Liver (tissue), 9 donors: ENCODE measurements around the gene TMEM9B. TPM values are rescaled to one million over a fixed set of nuclear protein-coding genes. Genes with fewer than 3 reads are reported as not detected.

Experiments
- DNase-seq: peaks from one replicate; pipeline ENCODE4 v3.0.0-alpha.2; 2017; ENCODE audit warnings: low spot score
- H3K27ac ChIP-seq, 2 donors: one replicate each; pipeline ENCODE4 v1.7.0; 2013; ENCODE audit warnings: inconsistent platforms in 2 of 2, low read length in 2 of 2, control low read depth in 1 of 2, low read depth in 1 of 2, mild to moderate bottlenecking in 1 of 2
- H3K27me3 ChIP-seq, 4 donors: one replicate each; pipeline versions ENCODE4 v1.6.1 to v1.7.0; 2013; ENCODE audit warnings: low read length in 3 of 4, inconsistent platforms in 1 of 4, mild to moderate bottlenecking in 1 of 4, moderate library complexity in 1 of 4; ENCODE audit not compliant: control insufficient read depth in 4 of 4, insufficient read depth in 4 of 4
- H3K36me3 ChIP-seq, 4 donors: one replicate each; pipeline versions ENCODE4 v1.6.1 to v1.7.0; 2013; ENCODE audit warnings: low read length in 3 of 4, mild to moderate bottlenecking in 3 of 4, low read depth in 1 of 4, moderate library complexity in 1 of 4; ENCODE audit not compliant: control insufficient read depth in 4 of 4, insufficient read depth in 3 of 4
- H3K4me1 ChIP-seq, 4 donors: one replicate each; pipeline versions ENCODE4 v1.6.1 to v1.7.0; 2013; ENCODE audit warnings: low read length in 3 of 4, mild to moderate bottlenecking in 3 of 4, moderate library complexity in 1 of 4; ENCODE audit not compliant: control insufficient read depth in 4 of 4, insufficient read depth in 4 of 4
- H3K4me3 ChIP-seq, 3 donors: one replicate each; pipeline versions ENCODE4 v1.6.1 to v1.7.0; 2013; ENCODE audit warnings: low read length in 3 of 3, control low read depth in 1 of 3, low read depth in 1 of 3, mild to moderate bottlenecking in 1 of 3
- H3K9ac ChIP-seq, 2 donors: one replicate each; pipeline ENCODE4 v1.7.0; 2013; ENCODE audit warnings: low read length in 2 of 2, mild to moderate bottlenecking in 2 of 2, moderate library complexity in 2 of 2, control low read depth in 1 of 2, low read depth in 1 of 2
- H3K9me3 ChIP-seq, 4 donors: one replicate each; pipeline versions ENCODE4 v1.6.1 to v1.7.0; 2013; ENCODE audit warnings: low read length in 3 of 4; ENCODE audit not compliant: control insufficient read depth in 4 of 4
- EGR1 ChIP-seq, 2 donors: IDR thresholded peaks; 2 replicates each; pipeline ENCODE4 v1.6.1; 2016 to 2018; ENCODE audit warnings: antibody characterized with exemption in 2 of 2, low read depth in 2 of 2
- FOXA1 ChIP-seq: IDR thresholded peaks from 2 replicates; pipeline ENCODE4 v1.6.1; 2016; ENCODE audit warnings: antibody characterized with exemption
- FOXA2 ChIP-seq: IDR thresholded peaks from 2 replicates; pipeline ENCODE4 v1.6.1; 2016; ENCODE audit warnings: antibody characterized with exemption
- GABPA ChIP-seq, 2 donors: IDR thresholded peaks in 1 of 2; conservative IDR thresholded peaks in 1 of 2; 2 replicates each; pipeline ENCODE4 v1.6.1; 2016; ENCODE audit warnings: antibody characterized with exemption in 2 of 2, mild to moderate bottlenecking in 1 of 2, moderate library complexity in 1 of 2
- HNF4A ChIP-seq, 2 donors: conservative IDR thresholded peaks; 2 replicates each; pipeline ENCODE4 v1.6.1; 2016; ENCODE audit warnings: antibody characterized with exemption in 2 of 2, mild to moderate bottlenecking in 2 of 2
- HNF4G ChIP-seq: IDR thresholded peaks from 2 replicates; pipeline ENCODE4 v1.6.1; 2016; ENCODE audit warnings: antibody characterized with exemption
- JUND ChIP-seq, 2 donors: IDR thresholded peaks; 2 replicates each; pipeline ENCODE4 v1.6.1; 2016; ENCODE audit warnings: antibody characterized with exemption in 2 of 2
- NR2F2 ChIP-seq: IDR thresholded peaks from 2 replicates; pipeline ENCODE4 v1.6.1; 2016; ENCODE audit warnings: antibody characterized with exemption
- RAD21 ChIP-seq, 2 donors: IDR thresholded peaks; 2 replicates each; pipeline ENCODE4 v1.6.1; 2016; ENCODE audit warnings: antibody characterized with exemption in 2 of 2, mild to moderate bottlenecking in 2 of 2
- RXRA ChIP-seq, 2 donors: IDR thresholded peaks; 2 replicates each; pipeline ENCODE4 v1.6.1; 2017 to 2018; ENCODE audit warnings: antibody characterized with exemption in 2 of 2, mild to moderate bottlenecking in 1 of 2
- SP1 ChIP-seq: IDR thresholded peaks from 2 replicates; pipeline ENCODE4 v1.6.1; 2018; ENCODE audit warnings: antibody characterized with exemption, mild to moderate bottlenecking
- TAF1 ChIP-seq: conservative IDR thresholded peaks from 2 replicates; pipeline ENCODE4 v1.6.1; 2016; ENCODE audit warnings: antibody characterized with exemption, mild to moderate bottlenecking
- YY1 ChIP-seq: IDR thresholded peaks from 2 replicates; pipeline ENCODE4 v1.6.1; 2016; ENCODE audit warnings: antibody characterized with exemption, mild to moderate bottlenecking
- WGBS: extraction: QIAGEN DNeasy Blood & Tissue Kit; methylation state at CpG from one replicate; pipeline ENCODE4 v1.1.7; 2013; 5-methylcytosine and 5-hydroxymethylcytosine counted together
- polyA plus RNA-seq, 2 donors: library from polyadenylated mRNA; stranded (reverse) in 1 of 2; unstranded in 1 of 2; fragments of 200-250 nt in 1 of 2; fragments of >200 nt in 1 of 2; fragmentation: Nextera tagmentation in 1 of 2; extraction: Ambion mirVana in 1 of 2; gene quantifications; one replicate each; pipeline versions ENCODE4 v1.2.1 to v1.2.3, GENCODE V29; 2013 to 2015
- total RNA-seq, 2 donors: library from RNA; depleted of rRNA; stranded (reverse); fragments of >200 nt; gene quantifications; one replicate each; pipeline ENCODE4 v1.2.3, GENCODE V29; 2014
- TF ChIP-seq, protein P1 (sequence below): IDR thresholded peaks from 2 replicates; pipeline ENCODE4 v1.6.1; 2016; ENCODE audit warnings: antibody characterized with exemption
- TF ChIP-seq, protein P2 (sequence below): IDR thresholded peaks from 2 replicates; pipeline ENCODE4 v1.6.1; 2016; ENCODE audit warnings: antibody characterized with exemption
- TF ChIP-seq, protein P3 (sequence below): fragments of 150-350 bp; IDR thresholded peaks from 2 replicates; pipeline ENCODE4 v1.5.1; 2017; ENCODE audit warnings: improper control_type of control experiment, low read depth, low read length; ENCODE audit not compliant: missing input control
- TF ChIP-seq, protein P4 (sequence below): IDR thresholded peaks from 2 replicates; pipeline ENCODE4 v1.6.1; 2016; ENCODE audit warnings: antibody characterized with exemption
- TF ChIP-seq, protein P5 (sequence below): IDR thresholded peaks from 2 replicates; pipeline ENCODE4 v1.6.1; 2016; ENCODE audit warnings: antibody characterized with exemption, mild to moderate bottlenecking
- donor health status: healthy.
- donor health status: healthy.
- donor health status: healthy.
- donor health status: healthy.
- donor health status: healthy.

Gene TMEM9B
- total and polyA plus RNA-seq, 4 donors: 17.0 to 23.9 (median 19.5) TPM

DNA sequence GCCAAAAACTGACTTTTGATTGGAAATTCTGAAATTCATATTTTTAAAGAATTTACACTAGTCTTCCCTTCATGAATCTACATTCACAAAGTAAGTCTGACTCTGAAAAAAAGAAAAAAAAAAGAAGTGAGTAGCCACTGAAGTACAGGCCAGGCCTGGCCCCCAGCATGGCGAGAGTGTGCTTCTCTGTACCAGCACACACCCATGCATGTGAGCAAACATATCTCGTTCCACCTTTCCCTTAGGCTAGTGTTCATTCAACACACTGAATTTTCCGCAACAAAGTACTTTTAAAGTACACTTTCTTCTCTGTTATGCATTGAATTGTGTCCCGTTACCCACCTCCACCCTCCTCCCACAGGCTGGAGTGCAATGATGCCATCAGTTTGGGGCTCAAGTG lies 36.0 kb downstream of the TMEM9B start:
- Histone ChIP-seq H3K36me3 (peaks cover 0 to 2% (median 0%) of the 10 kb centered on the region in 4 donors), H3K27me3 (no peaks in the 10 kb centered on the region), H3K4me3 (no peak overlapping the region), H3K27ac (no peak overlapping the region), H3K4me1 (no peaks in the 10 kb centered on the region), H3K9me3 (no peaks in the 10 kb centered on the region), H3K9ac (no peak overlapping the region)
- 96% methylated on average over 4 of the region's 4 CpGs for WGBS
- DNase-seq: no peak
- TF ChIP-seq, protein P1, sequence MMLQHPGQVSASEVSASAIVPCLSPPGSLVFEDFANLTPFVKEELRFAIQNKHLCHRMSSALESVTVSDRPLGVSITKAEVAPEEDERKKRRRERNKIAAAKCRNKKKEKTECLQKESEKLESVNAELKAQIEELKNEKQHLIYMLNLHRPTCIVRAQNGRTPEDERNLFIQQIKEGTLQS: no peak
- TF ChIP-seq SP1: no peak
- no peak for TF ChIP-seq FOXA1
- no peak for TF ChIP-seq YY1
- no peak for TF ChIP-seq RXRA (IDR thresholded peaks at IDR 0.05)
- TF ChIP-seq HNF4A (conservative IDR thresholded peaks at IDR 0.05): no peak
- TF ChIP-seq, protein P2, sequence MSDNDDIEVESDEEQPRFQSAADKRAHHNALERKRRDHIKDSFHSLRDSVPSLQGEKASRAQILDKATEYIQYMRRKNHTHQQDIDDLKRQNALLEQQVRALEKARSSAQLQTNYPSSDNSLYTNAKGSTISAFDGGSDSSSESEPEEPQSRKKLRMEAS: no peak
- no peak for TF ChIP-seq RAD21 (IDR thresholded peaks at IDR 0.05)
- TF ChIP-seq EGR1 (IDR thresholded peaks at IDR 0.05; ENCODE audit: low read depth in 2 of 2): no peak
- TF ChIP-seq, protein P3, sequence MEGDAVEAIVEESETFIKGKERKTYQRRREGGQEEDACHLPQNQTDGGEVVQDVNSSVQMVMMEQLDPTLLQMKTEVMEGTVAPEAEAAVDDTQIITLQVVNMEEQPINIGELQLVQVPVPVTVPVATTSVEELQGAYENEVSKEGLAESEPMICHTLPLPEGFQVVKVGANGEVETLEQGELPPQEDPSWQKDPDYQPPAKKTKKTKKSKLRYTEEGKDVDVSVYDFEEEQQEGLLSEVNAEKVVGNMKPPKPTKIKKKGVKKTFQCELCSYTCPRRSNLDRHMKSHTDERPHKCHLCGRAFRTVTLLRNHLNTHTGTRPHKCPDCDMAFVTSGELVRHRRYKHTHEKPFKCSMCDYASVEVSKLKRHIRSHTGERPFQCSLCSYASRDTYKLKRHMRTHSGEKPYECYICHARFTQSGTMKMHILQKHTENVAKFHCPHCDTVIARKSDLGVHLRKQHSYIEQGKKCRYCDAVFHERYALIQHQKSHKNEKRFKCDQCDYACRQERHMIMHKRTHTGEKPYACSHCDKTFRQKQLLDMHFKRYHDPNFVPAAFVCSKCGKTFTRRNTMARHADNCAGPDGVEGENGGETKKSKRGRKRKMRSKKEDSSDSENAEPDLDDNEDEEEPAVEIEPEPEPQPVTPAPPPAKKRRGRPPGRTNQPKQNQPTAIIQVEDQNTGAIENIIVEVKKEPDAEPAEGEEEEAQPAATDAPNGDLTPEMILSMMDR: no peak
- no peak for TF ChIP-seq GABPA (IDR thresholded peaks at IDR 0.05 in 1 of 2, conservative IDR thresholded peaks at IDR 0.05 in 1 of 2)
- no peak for TF ChIP-seq TAF1
- TF ChIP-seq NR2F2: no peak
- TF ChIP-seq, protein P4, sequence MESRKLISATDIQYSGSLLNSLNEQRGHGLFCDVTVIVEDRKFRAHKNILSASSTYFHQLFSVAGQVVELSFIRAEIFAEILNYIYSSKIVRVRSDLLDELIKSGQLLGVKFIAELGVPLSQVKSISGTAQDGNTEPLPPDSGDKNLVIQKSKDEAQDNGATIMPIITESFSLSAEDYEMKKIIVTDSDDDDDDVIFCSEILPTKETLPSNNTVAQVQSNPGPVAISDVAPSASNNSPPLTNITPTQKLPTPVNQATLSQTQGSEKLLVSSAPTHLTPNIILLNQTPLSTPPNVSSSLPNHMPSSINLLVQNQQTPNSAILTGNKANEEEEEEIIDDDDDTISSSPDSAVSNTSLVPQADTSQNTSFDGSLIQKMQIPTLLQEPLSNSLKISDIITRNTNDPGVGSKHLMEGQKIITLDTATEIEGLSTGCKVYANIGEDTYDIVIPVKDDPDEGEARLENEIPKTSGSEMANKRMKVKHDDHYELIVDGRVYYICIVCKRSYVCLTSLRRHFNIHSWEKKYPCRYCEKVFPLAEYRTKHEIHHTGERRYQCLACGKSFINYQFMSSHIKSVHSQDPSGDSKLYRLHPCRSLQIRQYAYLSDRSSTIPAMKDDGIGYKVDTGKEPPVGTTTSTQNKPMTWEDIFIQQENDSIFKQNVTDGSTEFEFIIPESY: no peak
- TF ChIP-seq, protein P5, sequence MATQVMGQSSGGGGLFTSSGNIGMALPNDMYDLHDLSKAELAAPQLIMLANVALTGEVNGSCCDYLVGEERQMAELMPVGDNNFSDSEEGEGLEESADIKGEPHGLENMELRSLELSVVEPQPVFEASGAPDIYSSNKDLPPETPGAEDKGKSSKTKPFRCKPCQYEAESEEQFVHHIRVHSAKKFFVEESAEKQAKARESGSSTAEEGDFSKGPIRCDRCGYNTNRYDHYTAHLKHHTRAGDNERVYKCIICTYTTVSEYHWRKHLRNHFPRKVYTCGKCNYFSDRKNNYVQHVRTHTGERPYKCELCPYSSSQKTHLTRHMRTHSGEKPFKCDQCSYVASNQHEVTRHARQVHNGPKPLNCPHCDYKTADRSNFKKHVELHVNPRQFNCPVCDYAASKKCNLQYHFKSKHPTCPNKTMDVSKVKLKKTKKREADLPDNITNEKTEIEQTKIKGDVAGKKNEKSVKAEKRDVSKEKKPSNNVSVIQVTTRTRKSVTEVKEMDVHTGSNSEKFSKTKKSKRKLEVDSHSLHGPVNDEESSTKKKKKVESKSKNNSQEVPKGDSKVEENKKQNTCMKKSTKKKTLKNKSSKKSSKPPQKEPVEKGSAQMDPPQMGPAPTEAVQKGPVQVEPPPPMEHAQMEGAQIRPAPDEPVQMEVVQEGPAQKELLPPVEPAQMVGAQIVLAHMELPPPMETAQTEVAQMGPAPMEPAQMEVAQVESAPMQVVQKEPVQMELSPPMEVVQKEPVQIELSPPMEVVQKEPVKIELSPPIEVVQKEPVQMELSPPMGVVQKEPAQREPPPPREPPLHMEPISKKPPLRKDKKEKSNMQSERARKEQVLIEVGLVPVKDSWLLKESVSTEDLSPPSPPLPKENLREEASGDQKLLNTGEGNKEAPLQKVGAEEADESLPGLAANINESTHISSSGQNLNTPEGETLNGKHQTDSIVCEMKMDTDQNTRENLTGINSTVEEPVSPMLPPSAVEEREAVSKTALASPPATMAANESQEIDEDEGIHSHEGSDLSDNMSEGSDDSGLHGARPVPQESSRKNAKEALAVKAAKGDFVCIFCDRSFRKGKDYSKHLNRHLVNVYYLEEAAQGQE: no peak
- no peak for TF ChIP-seq FOXA2
- TF ChIP-seq JUND (IDR thresholded peaks at IDR 0.05): no peak
- no peak for TF ChIP-seq HNF4G
